ENCODE results near the gene MTFP1.

DNA sequence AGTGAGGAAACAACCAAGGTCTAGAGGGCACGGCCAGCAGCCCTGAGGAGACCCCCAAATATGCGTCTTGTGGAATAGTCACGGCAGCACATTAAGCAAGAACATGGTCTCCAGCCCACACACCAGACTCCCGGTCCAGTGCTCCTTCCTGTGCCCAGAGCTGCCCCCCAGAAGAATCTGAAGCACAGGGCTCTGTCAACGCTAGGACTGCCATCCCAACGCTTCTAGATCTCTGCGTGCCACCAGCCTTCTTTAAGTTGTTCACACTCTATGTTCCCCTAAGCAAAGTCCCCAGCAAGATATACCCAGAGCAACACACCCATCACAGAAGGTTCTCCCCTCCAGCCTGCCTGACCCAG lies 32.3 kb upstream of the MTFP1 start:
- TF ChIP-seq, protein P1, sequence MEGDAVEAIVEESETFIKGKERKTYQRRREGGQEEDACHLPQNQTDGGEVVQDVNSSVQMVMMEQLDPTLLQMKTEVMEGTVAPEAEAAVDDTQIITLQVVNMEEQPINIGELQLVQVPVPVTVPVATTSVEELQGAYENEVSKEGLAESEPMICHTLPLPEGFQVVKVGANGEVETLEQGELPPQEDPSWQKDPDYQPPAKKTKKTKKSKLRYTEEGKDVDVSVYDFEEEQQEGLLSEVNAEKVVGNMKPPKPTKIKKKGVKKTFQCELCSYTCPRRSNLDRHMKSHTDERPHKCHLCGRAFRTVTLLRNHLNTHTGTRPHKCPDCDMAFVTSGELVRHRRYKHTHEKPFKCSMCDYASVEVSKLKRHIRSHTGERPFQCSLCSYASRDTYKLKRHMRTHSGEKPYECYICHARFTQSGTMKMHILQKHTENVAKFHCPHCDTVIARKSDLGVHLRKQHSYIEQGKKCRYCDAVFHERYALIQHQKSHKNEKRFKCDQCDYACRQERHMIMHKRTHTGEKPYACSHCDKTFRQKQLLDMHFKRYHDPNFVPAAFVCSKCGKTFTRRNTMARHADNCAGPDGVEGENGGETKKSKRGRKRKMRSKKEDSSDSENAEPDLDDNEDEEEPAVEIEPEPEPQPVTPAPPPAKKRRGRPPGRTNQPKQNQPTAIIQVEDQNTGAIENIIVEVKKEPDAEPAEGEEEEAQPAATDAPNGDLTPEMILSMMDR (conservative IDR thresholded peaks at IDR 0.05; ENCODE audit: low read length) = no peak
- no peak for TF ChIP-seq EZH2phosphoT487 (IDR thresholded peaks at IDR 0.05; ENCODE audit: borderline replicate concordance)
